K562 (cell line): ENCODE results near the gene UPP1. TPM values are rescaled to one million over a fixed set of nuclear protein-coding genes. Genes with fewer than 3 reads are reported as not detected.

ENCODE experiments used
- ATAC-seq: fragments of 200-7000 bp; cut with Tn5 transposase; 3 replicates; pipeline ENCODE4 v1.9.1; 2020; ENCODE audit warnings: moderate library complexity
- BruUV-seq: library from RNA; stranded (reverse); fragments of 400-500 nt; replicated peaks from 2 replicates; lab custom pipeline; 2021; lab: Mats Ljungman, UMichigan
- CTCF ChIA-PET: fragments of 300-600 bp; formaldehyde crosslinking; extraction: SDS; loops from one replicate; lab custom pipeline; 2021; ENCODE audit warnings: low intra/inter-chr PET ratio; lab: Yijun Ruan, JAX
- POLR2A ChIA-PET: fragments of 300-600, 350-650 bp; sonication (Branson Sonifier 250); formaldehyde crosslinking; extraction: SDS; loops from one replicate; lab custom pipeline; 2021; ENCODE audit warnings: antibody characterized with exemption, inconsistent platforms; lab: Yijun Ruan, JAX
- DNase-seq, 4 experiments: peaks; one replicate each; pipeline versions ENCODE4 v3.0.0 to v3.0.0-alpha.2; 2011 to 2018; ENCODE audit warnings: low spot score in 3 of 4, mixed read lengths in 3 of 4; ENCODE audit errors: extremely low read depth in 1 of 4
- FAIRE-seq: peaks from 2 replicates; lab custom pipeline; 2011; peaks lifted over from hg19 to GRCh38; lab: Jason Lieb, UNC
- H2AFZ ChIP-seq: 2 replicates; pipeline ENCODE4 v1.6.0; 2011; ENCODE audit warnings: low read depth, low read length, control low read depth, inconsistent platforms
- H3K27ac ChIP-seq: fragments of 200-600 bp; 3 replicates; pipeline ENCODE4 v1.8.0; 2011; ENCODE audit warnings: low read depth, mild to moderate bottlenecking, control low read depth, inconsistent platforms, low read length, moderate library complexity, mixed read lengths; ENCODE audit errors: extremely low read depth
- H3K27me3 ChIP-seq, 2 experiments: fragments of 300-600 bp in 1 of 2; 2 replicates in 1 of 2; 3 replicates in 1 of 2; pipeline versions ENCODE4 v1.6.0 to v1.8.0; 2011; ENCODE audit warnings: inconsistent platforms in 2 of 2, low read length in 2 of 2, mild to moderate bottlenecking in 1 of 2, mixed read lengths in 1 of 2, moderate library complexity in 1 of 2; ENCODE audit not compliant: control insufficient read depth in 2 of 2, insufficient read depth in 2 of 2
- H3K36me3 ChIP-seq: fragments of 300-600 bp; 3 replicates; pipeline ENCODE4 v1.8.0; 2011; ENCODE audit warnings: mild to moderate bottlenecking, low read length, inconsistent platforms; ENCODE audit not compliant: control insufficient read depth, insufficient read depth
- H3K4me1 ChIP-seq, 2 experiments: fragments of 200-600 bp in 1 of 2; replicated peaks in 1 of 2; 2 replicates in 1 of 2; 3 replicates in 1 of 2; pipeline versions ENCODE4 v1.5.1 to v1.8.0; 2011; ENCODE audit warnings: inconsistent platforms in 2 of 2, low read length in 2 of 2, mild to moderate bottlenecking in 1 of 2, mixed read lengths in 1 of 2, moderate library complexity in 1 of 2; ENCODE audit not compliant: control insufficient read depth in 2 of 2, insufficient read depth in 2 of 2
- H3K4me2 ChIP-seq: 2 replicates; pipeline ENCODE4 v1.6.1; 2011; ENCODE audit warnings: low read length, control low read depth, inconsistent platforms, mixed read lengths; ENCODE audit not compliant: insufficient read depth
- H3K4me3 ChIP-seq: fragments of 200-600 bp; sonication (generic), shearing (Covaris generic); 2 replicates; pipeline ENCODE4 v1.5.1; 2016; ENCODE audit warnings: control low read depth, inconsistent platforms
- H3K79me2 ChIP-seq: fragments of 200-600 bp; 3 replicates; pipeline ENCODE4 v1.8.0; 2011; ENCODE audit warnings: low read length, inconsistent platforms; ENCODE audit not compliant: control insufficient read depth, insufficient read depth
- H3K9ac ChIP-seq, 2 experiments: 2 replicates each; pipeline versions ENCODE4 v1.6.0 to v1.6.1; 2011; ENCODE audit warnings: low read depth in 2 of 2, low read length in 2 of 2, control low read depth in 1 of 2, inconsistent platforms in 1 of 2, mild to moderate bottlenecking in 1 of 2, mixed read lengths in 1 of 2; ENCODE audit not compliant: insufficient read depth in 1 of 2
- H3K9me1 ChIP-seq: one replicate; pipeline ENCODE4 v1.6.0; 2011; ENCODE audit warnings: inconsistent platforms, mild to moderate bottlenecking, low read length, moderate library complexity; ENCODE audit not compliant: control insufficient read depth, insufficient read depth
- H3K9me3 ChIP-seq: replicated peaks from 2 replicates; pipeline ENCODE4 v1.5.1; 2011; ENCODE audit warnings: low read depth, low read length, inconsistent platforms; ENCODE audit not compliant: control insufficient read depth, insufficient read depth
- H4K20me1 ChIP-seq: replicated peaks from 2 replicates; pipeline ENCODE4 v1.6.1; 2011; ENCODE audit warnings: low read length, inconsistent platforms, mixed read lengths; ENCODE audit not compliant: control insufficient read depth, insufficient read depth
- FUS ChIP-seq: fragments of 200-400 bp; formaldehyde crosslinking; optimal IDR thresholded peaks from 2 replicates; pipeline ENCODE3; 2017; ENCODE audit warnings: low read depth, low read length
- RBM34 ChIP-seq: fragments of 200-400 bp; formaldehyde crosslinking; IDR thresholded peaks from 2 replicates; pipeline ENCODE4 v1.6.1; 2018; ENCODE audit warnings: low read length, borderline replicate concordance; ENCODE audit not compliant: insufficient read depth
- RFX5 ChIP-seq: IDR thresholded peaks from 2 replicates; pipeline ENCODE4 v1.6.1; 2011; ENCODE audit warnings: low read depth, mild to moderate bottlenecking, improper control_type of control experiment, low read length
- SMARCC2 ChIP-seq: fragments of 450-650 bp; IDR thresholded peaks from 2 replicates; pipeline ENCODE4 v1.6.1; 2017; ENCODE audit warnings: antibody characterized with exemption, moderate library complexity, mild to moderate bottlenecking, low read depth
- WGBS: fragments of 100-300 bp; shearing (Covaris generic); methylation state at CpG from one replicate; pipeline ENCODE4 v1.1.6; 2016; ENCODE audit warnings: low coverage, mixed read lengths; ENCODE audit not compliant: insufficient coverage; ENCODE audit errors: missing lambda C conversion rate; 5-methylcytosine and 5-hydroxymethylcytosine counted together
- in situ Hi-C: fragments of 300-500 bp; cut with MboI; formaldehyde crosslinking; loops from 4 replicates; pipeline ENCODE4 v1.15.0; 2018; ENCODE audit warnings: inconsistent platforms, mixed read lengths
- intact Hi-C: fragments of 100-400 bp; cut with micrococcal nuclease; formaldehyde crosslinking; loops from 2 replicates; pipeline ENCODE4 v1.14.2; 2022
- polyA plus RNA-seq, 8 experiments: library from polyadenylated mRNA; depleted of rRNA in 4 of 8; stranded (reverse) in 5 of 8; unstranded in 3 of 8; fragments of >200 nt; fragmentation: Nextera tagmentation in 2 of 8; fragmentation: Illumina TruSeq in 1 of 8; extraction: Ambion mirVana in 2 of 8; extraction: Trizol in 1 of 8; gene quantifications; 2 replicates each; pipeline versions ENCODE4 v1.2.1 to v1.2.3, GENCODE V29; 2011 to 2014; ENCODE audit warnings: inconsistent platforms in 1 of 8, missing spikeins in 1 of 8
- total RNA-seq, 7 experiments: library from RNA; depleted of rRNA in 6 of 7; stranded (reverse); fragments of >200 nt in 6 of 7; fragmentation: Illumina TruSeq in 2 of 7; extraction: Trizol in 2 of 7; gene quantifications; 2 replicates each; pipeline versions ENCODE4 v1.2.1 to v1.2.3, GENCODE V29; 2011 to 2021; ENCODE audit warnings: low replicate concordance in 1 of 7
- TF ChIP-seq, protein P1 (sequence below), 2 experiments: fragments of 150-350 bp in 1 of 2; IDR thresholded peaks; 2 replicates each; pipeline ENCODE4 v1.6.1; 2012 to 2016; ENCODE audit warnings: low read depth in 2 of 2, low read length in 2 of 2, mild to moderate bottlenecking in 1 of 2, moderate library complexity in 1 of 2

UPP1 gene
- total and polyA plus RNA-seq, 9 of the 15 experiments (the other 6 are each of a cell fraction or from before 2014, with no cell fraction given) = 0.38 to 2.4 (median 0.61) TPM

DNA sequence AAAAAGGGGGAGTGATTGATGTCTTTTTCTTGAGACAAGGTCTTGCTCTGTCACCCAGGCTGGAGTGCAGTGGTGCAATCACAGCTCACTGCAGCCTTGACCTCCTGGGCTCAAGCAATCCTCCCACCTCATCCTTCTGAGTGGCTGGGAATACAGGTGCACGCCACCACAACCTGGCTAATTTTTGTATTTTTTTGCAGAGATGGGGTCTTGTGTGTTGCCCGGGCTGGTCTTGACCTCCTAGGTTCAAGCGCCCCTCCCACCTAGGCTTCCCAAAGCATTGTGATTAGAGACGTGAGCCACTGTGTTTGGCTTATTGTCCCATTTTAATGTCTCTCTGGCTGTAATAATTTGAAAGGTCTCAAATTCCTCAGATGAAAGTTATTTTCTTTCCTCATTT lies 21.8 kb downstream of the UPP1 start:
- H3K79me2 ChIP-seq = no peaks in the 10 kb centered on the region
- no peaks in the 10 kb centered on the region for H3K9me3 ChIP-seq
- ChIA-PET CTCF (interaction anchor here (0.8 to 5.2 kb wide), 2 partner anchors 120 to 165 kb away, joined by 6 to 39 read pairs; no protein-coding TSS in a partner anchor), POLR2A (interaction anchor here (1.3 kb wide), 1 partner anchor 139 kb away, joined by 3 read pairs; no protein-coding TSS in a partner anchor)
- in situ Hi-C loops = loop anchor here (5.0 kb wide), 1 partner anchor 169 kb away; no protein-coding TSS in a partner anchor
- DNase-seq (no peak), FAIRE-seq (no peak), ATAC-seq (no peak)
- peaks cover 0 to 4% of the 10 kb centered on the region in 2 experiments; a peak in 1 of 5 replicates for H3K4me1 ChIP-seq
- H2AFZ ChIP-seq = no peak overlapping the region
- no peaks in the 10 kb centered on the region for H3K36me3 ChIP-seq
- TF ChIP-seq SMARCC2 = no peak
- no peak for TF ChIP-seq RFX5
- no peak for TF ChIP-seq RBM34
- no peak for TF ChIP-seq FUS
- TF ChIP-seq, protein P1, sequence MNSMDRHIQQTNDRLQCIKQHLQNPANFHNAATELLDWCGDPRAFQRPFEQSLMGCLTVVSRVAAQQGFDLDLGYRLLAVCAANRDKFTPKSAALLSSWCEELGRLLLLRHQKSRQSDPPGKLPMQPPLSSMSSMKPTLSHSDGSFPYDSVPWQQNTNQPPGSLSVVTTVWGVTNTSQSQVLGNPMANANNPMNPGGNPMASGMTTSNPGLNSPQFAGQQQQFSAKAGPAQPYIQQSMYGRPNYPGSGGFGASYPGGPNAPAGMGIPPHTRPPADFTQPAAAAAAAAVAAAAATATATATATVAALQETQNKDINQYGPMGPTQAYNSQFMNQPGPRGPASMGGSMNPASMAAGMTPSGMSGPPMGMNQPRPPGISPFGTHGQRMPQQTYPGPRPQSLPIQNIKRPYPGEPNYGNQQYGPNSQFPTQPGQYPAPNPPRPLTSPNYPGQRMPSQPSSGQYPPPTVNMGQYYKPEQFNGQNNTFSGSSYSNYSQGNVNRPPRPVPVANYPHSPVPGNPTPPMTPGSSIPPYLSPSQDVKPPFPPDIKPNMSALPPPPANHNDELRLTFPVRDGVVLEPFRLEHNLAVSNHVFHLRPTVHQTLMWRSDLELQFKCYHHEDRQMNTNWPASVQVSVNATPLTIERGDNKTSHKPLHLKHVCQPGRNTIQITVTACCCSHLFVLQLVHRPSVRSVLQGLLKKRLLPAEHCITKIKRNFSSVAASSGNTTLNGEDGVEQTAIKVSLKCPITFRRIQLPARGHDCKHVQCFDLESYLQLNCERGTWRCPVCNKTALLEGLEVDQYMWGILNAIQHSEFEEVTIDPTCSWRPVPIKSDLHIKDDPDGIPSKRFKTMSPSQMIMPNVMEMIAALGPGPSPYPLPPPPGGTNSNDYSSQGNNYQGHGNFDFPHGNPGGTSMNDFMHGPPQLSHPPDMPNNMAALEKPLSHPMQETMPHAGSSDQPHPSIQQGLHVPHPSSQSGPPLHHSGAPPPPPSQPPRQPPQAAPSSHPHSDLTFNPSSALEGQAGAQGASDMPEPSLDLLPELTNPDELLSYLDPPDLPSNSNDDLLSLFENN (IDR thresholded peaks at IDR 0.05; ENCODE audit: low read depth in 2 of 2, low read length in 2 of 2) = no peak
- no peak overlapping the region for H3K9ac ChIP-seq
- WGBS = 4% methylated on average over 4 of the region's 4 CpGs
- no peak overlapping the region for H3K4me3 ChIP-seq
- intact Hi-C loops = loop anchor here (1.0 to 10.0 kb wide), 3 partner anchors 120 to 846 kb away; no protein-coding TSS in a partner anchor
- H3K27ac ChIP-seq = no peak overlapping the region
- no TSS peak for BruUV-seq
- no peak overlapping the region for H3K4me2 ChIP-seq
- peaks cover 0 to 32% of the 10 kb centered on the region in 2 experiments; a peak in 2 of 5 replicates for H3K27me3 ChIP-seq
- no peaks in the 10 kb centered on the region for H3K9me1 ChIP-seq
- peaks cover 5% of the 10 kb centered on the region for H4K20me1 ChIP-seq
